OCI-LY7 (cell line): ENCODE data around the gene MUC12.

Experiments used
- CTCF ChIP-seq: fragments of 200-600 bp; sonication (generic); conservative IDR thresholded peaks from 2 replicates; pipeline ENCODE4 v1.5.1; 2014; ENCODE audit warnings: mild to moderate bottlenecking, antibody characterized with exemption, low read length, moderate library complexity, mixed read lengths
- EZH2phosphoT487 ChIP-seq: fragments of 200-600 bp; sonication (generic); IDR thresholded peaks from 2 replicates; pipeline ENCODE4 v1.6.1; 2018; ENCODE audit warnings: low read depth, borderline replicate concordance, mild to moderate bottlenecking, mixed run types, antibody characterized with exemption, low read length, moderate library complexity, mixed read lengths

- TF ChIP-seq CTCF (no peak), EZH2phosphoT487 (no peak)
Observed at GRCh38 chr7:100967292-100967863, 2.0 kb upstream of the MUC12 start.
